CD4-positive, alpha-beta T cell treated with Interleukin-2 at 100 ng/mL for 4 hours (primary cell): ENCODE data around the gene CES2.
A peak's percentile ranks its signal among the peaks of the same experiment; 100 is the strongest.
"Not testable (repeated sequence)": the region's sequence is repeated elsewhere in the genome, so short reads cannot be mapped to it uniquely, and the experiment has no call there.

Experiments
- DNase-seq: peaks from one replicate; pipeline ENCODE4 v3.0.0-alpha.2; 2020; ENCODE audit warnings: low spot score

CES2 gene

GRCh38 chr16:66936889-66937554, 1.7 kb downstream of the CES2 start:
- no peak for DNase-seq

- DNase-seq, result no peak
Observed at GRCh38 chr16:66937725-66938337, 2.5 kb downstream of the CES2 start.

GRCh38 chr16:66939366-66939765, 4.0 kb downstream of the CES2 start:
- DNase-seq, result no peak

GRCh38 chr16:66940236-66940635, 4.9 kb downstream of the CES2 start:
- DNase-seq, result no peak

GRCh38 chr16:66942981-66943380, 7.7 kb downstream of the CES2 start:
- DNase-seq, result no peak

GRCh38 chr16:66943426-66944053, 8.2 kb downstream of the CES2 start:
- DNase-seq, result no peak

- DNase-seq, result no peak
Observed at GRCh38 chr16:66944054-66944441, 8.7 kb downstream of the CES2 start.

GRCh38 chr16:66944971-66945370, 9.7 kb downstream of the CES2 start:
- DNase-seq, result not testable (repeated sequence)

GRCh38 chr16:66945939-66946338, 10.6 kb downstream of the CES2 start:
- no peak for DNase-seq

GRCh38 chr16:66946541-66946940, 11.2 kb downstream of the CES2 start:
- DNase-seq, result no peak

- no peak for DNase-seq
Observed at GRCh38 chr16:66946974-66947301, 11.6 kb downstream of the CES2 start.

- DNase-seq, result peak; percentile 89
Observed at GRCh38 chr16:66947302-66948065, 12.2 kb downstream of the CES2 start.

- no peak for DNase-seq
Observed at GRCh38 chr16:66948134-66948836, 13.0 kb downstream of the CES2 start.

GRCh38 chr16:66948837-66949225, 13.5 kb downstream of the CES2 start:
- DNase-seq, result no peak

GRCh38 chr16:66949472-66949871, 14.2 kb downstream of the CES2 start:
- no peak for DNase-seq

GRCh38 chr16:66950437-66950836, 15.1 kb downstream of the CES2 start:
- DNase-seq, result no peak

- DNase-seq, result no peak
Observed at GRCh38 chr16:66950971-66951790, 15.9 kb downstream of the CES2 start.

GRCh38 chr16:66952430-66953110, 17.3 kb downstream of the CES2 start:
- no peak for DNase-seq

GRCh38 chr16:66953462-66954096, 18.3 kb downstream of the CES2 start:
- DNase-seq, result no peak

GRCh38 chr16:66954097-66954659, 18.9 kb downstream of the CES2 start:
- peak; percentile 79 for DNase-seq
